Measurements from ENCODE around the gene SPACA4.

DNA sequence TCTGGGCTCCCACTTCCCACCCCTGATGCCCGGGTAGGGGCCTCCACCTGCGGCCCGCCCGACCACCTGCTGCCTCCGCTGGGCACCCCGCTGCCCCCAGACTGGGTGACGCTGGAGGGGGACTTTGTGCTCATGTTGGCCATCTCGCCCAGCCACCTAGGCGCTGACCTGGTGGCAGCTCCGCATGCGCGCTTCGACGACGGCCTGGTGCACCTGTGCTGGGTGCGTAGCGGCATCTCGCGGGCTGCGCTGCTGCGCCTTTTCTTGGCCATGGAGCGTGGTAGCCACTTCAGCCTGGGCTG is 22.7 kb downstream of the SPACA4 start:
- TF ChIP-seq POLR2A (IDR thresholded peaks at IDR 0.05) = no peak
- TF ChIP-seq, protein P1, sequence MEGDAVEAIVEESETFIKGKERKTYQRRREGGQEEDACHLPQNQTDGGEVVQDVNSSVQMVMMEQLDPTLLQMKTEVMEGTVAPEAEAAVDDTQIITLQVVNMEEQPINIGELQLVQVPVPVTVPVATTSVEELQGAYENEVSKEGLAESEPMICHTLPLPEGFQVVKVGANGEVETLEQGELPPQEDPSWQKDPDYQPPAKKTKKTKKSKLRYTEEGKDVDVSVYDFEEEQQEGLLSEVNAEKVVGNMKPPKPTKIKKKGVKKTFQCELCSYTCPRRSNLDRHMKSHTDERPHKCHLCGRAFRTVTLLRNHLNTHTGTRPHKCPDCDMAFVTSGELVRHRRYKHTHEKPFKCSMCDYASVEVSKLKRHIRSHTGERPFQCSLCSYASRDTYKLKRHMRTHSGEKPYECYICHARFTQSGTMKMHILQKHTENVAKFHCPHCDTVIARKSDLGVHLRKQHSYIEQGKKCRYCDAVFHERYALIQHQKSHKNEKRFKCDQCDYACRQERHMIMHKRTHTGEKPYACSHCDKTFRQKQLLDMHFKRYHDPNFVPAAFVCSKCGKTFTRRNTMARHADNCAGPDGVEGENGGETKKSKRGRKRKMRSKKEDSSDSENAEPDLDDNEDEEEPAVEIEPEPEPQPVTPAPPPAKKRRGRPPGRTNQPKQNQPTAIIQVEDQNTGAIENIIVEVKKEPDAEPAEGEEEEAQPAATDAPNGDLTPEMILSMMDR (IDR thresholded peaks at IDR 0.05) = no peak
